Measurements from ENCODE around the gene F7. TPM values are rescaled to one million over a fixed set of nuclear protein-coding genes. Genes with fewer than 3 reads are reported as not detected.

Gene F7
- polyA plus RNA-seq, 12 donors = 0.94 to 3.5 (median 1.7) TPM; not detected in 2

DNA sequence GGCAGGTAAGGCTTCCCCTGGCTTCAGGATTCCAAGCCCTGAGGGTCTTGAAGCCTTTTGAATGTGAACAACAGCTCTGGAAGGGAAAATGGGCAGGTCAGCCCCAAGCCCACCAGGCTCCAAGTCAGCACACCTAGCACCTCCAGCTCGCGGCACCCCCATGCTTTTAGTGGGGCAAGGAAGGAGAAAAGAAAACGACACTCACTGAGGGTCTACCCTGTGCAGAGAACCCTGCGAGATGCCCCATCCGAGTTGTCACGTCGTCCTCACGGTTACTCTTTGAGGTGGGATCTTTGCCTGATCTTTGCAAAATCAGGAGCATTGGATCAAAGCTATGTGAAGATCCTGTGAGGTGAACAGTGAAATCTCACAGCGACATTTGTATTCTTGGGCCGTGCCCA lies 11.3 kb downstream of the F7 start:
- no peak for DNase-seq

DNA sequence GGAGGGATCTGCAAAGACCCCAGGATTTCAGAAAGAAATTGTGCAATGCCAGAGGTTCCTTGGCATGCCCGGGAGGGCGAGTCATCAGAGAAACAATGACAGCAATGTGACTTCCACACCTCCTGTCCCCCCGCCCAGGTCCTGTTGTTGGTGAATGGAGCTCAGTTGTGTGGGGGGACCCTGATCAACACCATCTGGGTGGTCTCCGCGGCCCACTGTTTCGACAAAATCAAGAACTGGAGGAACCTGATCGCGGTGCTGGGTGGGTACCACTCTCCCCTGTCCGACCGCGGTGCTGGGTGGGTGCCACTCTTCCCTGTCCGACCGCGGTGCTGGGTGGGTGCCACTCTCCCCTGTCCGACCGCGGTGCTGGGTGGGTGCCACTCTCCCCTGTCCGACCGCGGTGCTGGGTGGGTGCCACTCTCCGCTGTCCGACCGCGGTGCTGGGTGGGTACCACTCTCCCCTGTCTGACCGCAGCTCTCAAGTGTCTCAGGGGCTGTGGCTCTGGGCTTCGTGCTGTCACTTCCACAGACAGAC lies 11.8 kb downstream of the F7 start:
- no peak for DNase-seq

DNA sequence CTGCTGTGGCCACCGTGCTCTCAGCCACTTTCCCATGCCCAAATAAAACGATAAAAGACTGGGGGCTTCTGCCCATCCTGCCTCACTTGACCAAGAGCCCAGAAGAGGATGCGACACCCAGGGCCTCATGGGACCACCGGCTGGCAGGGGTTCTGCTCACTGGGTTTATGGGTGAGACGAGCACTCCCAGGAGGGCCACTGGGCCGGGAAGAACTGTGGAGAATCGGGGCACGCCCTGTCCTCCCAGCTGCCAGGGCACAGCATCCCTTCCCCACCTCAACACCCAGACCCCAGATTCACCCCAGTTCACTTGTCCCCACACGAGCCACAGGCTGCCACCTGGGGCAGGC lies 12.3 kb downstream of the F7 start:
- DNase-seq = no peak

DNA sequence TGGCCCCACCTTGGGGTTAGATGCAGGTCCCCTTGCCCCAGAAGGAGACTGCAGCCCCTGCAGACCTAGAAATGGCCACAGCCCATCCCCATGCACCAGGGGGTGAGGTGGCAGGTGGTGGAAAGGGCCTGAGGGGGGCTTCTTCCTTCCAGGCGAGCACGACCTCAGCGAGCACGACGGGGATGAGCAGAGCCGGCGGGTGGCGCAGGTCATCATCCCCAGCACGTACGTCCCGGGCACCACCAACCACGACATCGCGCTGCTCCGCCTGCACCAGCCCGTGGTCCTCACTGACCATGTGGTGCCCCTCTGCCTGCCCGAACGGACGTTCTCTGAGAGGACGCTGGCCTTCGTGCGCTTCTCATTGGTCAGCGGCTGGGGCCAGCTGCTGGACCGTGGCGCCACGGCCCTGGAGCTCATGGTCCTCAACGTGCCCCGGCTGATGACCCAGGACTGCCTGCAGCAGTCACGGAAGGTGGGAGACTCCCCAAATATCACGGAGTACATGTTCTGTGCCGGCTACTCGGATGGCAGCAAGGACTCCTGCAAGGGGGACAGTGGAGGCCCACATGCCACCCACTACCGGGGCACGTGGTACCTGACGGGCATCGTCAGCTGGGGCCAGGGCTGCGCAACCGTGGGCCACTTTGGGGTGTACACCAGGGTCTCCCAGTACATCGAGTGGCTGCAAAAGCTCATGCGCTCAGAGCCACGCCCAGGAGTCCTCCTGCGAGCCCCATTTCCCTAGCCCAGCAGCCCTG lies 12.8 kb downstream of the F7 start:
- DNase-seq = no peak

DNA sequence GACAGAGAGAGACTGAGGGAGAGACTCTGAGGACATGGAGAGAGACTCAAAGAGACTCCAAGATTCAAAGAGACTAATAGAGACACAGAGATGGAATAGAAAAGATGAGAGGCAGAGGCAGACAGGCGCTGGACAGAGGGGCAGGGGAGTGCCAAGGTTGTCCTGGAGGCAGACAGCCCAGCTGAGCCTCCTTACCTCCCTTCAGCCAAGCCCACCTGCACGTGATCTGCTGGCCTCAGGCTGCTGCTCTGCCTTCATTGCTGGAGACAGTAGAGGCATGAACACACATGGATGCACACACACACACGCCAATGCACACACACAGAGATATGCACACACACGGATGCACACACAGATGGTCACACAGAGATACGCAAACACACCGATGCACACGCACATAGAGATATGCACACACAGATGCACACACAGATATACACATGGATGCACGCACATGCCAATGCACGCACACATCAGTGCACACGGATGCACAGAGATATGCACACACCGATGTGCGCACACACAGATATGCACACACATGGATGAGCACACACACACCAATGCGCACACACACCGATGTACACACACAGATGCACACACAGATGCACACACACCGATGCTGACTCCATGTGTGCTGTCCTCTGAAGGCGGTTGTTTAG lies 13.7 kb downstream of the F7 start:
- no peak for DNase-seq

DNA sequence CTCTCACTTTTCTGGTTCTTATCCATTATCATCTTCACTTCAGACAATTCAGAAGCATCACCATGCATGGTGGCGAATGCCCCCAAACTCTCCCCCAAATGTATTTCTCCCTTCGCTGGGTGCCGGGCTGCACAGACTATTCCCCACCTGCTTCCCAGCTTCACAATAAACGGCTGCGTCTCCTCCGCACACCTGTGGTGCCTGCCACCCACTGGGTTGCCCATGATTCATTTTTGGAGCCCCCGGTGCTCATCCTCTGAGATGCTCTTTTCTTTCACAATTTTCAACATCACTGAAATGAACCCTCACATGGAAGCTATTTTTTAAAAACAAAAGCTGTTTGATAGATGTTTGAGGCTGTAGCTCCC lies 14.2 kb downstream of the F7 start:
- DNase-seq = no peak

DNA sequence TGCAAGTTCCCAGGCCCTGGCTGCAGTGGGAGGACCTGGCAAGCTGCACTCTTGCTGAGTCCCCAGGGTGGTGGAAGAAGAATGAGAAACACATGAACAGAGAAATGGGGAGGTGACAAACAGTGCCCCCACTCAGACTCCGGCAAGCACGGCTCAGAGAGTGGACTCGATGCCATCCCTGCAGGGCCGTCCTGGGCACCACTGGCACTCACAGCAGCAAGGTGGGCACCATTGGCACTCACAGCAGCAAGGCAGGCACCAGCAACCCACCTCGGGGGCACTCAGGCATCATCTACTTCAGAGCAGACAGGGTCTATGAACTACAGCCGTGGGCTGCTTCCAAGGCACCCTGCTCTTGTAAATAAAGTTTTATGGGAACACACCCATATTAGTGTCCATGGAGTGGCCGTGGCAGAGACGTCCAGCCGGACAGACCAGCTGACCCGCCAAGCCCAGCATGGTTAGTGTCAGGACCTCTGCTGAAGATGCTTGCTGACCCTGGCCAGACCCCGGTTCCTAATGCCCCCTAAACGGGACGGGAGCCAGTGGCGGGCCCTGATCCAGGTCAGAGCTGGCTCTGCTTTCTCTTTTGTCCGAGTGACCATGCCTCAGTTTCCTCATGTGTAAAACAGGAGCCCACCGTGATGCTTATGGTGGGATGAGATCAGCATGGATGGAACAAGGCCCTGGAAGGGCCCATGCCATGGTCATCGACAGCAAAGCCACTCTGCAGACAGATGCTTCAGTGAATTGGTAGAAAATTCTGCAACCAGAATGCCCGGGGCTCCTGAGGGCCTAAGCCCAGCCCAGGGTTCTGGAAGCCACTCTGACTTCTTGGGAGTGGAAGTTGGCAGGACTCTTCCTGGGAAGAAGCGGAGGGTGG lies 14.9 kb downstream of the F7 start:
- DNase-seq = no peak

DNA sequence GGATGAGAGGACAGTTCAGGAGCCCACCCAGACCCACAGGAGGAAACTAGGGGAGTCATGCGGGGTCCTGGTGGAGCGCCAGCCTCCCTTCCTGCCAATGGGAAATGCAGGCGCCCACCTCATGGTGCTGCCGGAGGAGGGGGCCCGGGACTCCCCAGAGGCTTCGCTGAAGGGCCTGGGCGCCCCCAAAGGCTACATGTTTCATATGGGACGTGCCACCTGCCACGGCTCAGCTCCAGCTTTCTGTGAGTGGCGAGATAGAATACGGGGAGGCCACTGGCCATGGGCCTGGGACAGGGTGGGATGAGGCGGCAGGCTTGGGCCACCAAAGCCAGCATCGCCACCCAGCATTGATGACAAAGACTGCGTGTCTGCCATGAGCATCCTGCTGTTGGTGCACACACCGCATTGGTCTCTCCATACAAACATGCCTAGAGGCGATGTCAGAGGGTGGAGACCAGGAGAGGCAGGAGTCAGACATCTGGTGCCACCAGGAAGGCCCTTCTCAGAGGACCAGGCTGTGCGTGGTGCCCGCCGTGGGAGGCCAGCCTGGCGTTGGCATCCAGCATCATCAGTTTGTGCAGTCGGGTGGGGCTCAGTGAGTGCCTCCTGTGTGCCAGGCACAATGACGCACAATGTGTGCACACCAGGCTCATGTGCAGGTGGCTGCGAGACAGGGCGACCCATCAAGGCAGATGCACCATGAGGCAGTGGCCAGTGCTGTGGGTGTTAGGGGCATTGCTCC lies 15.8 kb downstream of the F7 start:
- no peak for DNase-seq

DNA sequence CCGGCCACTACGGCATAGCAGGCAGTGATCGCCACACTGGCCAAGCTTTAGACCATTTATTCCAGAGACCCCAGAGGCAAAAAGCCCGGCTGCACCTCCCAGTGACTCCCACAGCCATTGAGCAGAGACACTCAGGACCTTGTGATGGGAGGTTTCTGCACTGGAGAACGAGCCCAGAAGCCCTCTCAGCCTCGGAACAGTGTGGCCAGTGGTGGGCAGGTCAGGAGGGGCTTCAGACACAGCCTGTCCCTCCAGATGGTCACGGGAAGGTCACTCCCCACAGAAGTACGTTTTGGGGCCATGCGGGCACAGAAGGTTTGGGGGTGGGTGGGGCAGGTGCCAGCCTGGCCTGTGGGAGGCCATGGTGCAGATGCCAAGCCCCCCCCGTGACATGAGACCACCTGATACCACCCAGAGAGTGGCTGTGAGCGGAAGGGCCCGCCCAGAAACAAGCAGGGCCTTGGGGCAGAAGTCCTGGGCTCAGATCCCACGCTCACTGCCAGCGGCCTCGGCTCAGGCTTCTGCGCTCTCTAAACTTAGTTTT lies 16.4 kb downstream of the F7 start:
- no peak for DNase-seq

DNA sequence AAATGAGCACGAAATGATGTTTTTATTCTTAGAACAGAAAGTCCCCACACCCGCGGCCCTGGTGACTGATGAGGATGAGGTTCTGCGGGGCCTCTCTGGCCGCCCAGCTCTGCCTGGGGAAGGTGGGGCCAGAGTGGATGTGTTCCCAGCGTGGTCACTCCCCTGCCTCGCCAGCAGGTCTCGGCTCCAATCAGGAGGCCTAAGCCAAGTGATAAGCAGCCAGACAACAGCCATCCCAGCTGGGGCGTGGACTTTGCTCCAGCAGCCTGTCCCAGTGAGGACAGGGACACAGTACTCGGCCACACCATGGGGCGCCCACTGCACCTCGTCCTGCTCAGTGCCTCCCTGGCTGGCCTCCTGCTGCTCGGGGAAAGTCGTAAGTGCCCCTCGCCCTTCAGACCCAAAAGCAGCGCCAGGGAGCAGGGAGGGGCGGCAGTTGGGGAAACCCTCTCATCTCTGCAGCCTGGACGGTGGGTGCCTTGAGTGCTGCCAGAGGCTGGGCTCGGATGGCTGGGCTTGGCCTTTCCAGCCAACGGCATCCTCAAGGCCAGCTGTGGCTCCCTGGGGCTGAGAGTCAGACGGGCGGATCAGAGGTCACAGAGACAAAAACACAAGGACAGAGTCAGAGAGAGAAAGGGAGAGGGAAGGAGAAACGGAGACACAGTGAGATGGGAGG lies 17.1 kb downstream of the F7 start, which contains the start of gene F10:
Gene F10 (plus strand): TSS at position 250 of the 676 bp plus-strand sequence. CDS start 57 bp downstream, at position 307.
- peak; percentile 74 for DNase-seq

DNA sequence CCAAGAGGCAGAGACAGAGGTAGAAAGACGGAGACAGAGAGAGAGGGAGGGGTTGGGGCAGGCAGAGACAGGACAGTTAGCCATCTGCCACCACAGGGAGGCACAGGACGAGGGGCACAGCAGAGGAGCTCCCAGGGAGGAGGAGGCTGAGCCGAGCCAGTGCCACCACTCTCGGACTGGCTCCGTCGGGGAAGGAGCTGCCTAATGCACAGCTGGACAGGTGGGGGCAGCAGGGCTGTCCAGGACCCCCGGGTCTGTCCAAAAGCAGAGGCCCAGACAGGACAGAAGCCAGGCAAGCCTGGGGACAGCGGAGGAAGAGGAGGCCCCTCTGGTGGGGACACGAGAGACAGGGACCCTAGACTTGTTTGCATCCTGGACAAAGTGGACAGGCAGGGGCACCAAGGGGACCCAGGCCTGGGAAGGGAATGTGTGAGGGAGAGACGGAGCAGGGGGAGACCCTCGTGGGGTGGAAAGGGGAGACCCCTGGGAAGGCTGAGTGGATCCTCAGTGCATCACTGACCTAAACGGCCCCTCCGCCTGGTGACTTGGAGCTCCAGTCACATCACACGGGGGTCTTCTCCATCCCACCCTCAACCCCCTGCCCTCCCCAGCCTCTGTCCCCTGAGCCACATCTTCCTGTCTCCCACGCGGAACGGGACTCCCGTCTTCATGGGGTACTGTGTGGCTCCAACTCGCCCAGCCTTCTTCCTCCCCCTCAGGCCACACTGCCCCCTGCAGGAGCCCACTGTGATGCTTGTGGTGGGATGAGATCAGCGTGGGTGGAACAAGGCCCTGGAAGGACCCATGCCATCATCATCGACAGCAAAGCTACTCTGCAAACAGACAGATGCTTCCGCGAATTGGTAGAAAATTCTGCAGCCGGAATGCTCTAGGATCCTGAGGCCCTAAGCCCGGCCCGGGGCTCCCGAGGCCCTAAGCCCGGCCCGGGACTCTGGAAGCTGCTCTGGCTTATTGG lies 17.9 kb downstream of the F7 start:
- no peak for DNase-seq

DNA sequence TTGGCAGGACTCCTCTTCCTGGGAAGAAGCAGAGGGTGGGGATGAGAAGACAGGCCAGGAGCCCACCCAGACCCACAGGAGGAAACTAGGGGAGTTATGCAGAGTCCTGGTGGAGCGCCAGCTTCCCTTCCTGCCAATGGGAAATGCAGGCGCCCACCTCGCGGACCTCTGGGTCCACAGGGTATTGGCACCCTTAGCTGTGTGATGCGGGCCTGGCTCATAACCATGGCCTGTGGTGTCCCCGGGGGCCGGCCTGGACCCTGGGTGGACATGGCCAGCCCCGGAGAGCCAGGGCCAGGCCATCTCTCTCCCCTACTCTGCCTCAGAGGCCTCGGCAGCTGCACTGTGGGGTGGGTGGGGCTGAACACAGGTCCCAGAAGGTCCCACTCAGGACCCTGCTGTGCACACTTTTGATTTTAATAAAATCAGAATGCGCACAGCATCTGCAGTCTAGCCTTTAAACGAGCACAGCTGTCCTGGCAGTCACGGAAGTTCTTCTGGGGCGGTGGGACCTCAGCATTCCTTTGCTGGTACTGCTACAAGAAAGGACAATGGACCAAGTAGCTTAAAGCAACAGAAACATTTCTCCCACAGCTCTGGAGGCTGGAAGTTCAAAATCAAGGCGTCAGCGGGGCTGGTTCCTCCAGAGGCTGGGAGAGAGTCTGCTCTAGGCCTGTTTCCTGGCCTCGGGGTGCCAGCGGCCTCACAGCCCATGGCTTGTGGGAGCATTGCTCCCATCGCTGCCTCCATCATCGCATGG lies 18.8 kb downstream of the F7 start:
- no peak for DNase-seq

DNA sequence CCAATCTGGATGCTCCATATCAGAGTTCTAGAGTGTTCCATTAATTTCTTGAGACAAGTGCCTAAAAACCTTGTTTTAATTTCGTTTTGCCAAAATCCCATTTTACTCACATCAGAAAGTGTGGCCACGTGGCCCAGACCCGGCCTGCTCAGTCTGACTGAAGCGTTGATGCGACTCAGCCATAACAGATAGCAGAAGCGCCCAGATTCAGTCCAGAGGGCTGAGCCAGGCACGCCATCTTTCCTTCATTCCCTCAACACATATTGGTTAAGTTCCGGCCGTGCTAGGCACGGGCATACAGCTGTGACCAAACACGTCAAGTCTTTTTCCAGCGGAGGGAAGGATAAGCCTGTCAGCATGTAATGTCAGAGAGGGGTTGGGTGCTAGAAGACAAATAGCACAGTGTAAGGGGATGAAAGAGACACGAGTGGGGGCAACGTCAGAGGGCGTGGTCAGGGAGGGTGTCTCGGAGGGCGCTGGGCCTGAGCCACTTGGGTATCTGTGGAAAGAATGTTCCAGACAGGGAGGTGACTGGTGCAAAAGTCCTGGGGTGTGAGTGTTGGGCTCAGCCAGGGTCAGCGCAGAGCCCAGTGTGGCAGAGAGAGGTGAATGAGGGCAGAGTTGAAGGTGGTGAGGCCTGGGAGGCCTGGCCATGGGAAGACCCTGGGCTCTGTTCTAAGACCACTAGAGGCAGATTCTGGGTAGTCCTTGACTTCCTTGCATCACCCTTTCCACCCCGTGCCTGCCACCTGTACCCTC lies 20.1 kb downstream of the F7 start:
- DNase-seq = no peak

DNA sequence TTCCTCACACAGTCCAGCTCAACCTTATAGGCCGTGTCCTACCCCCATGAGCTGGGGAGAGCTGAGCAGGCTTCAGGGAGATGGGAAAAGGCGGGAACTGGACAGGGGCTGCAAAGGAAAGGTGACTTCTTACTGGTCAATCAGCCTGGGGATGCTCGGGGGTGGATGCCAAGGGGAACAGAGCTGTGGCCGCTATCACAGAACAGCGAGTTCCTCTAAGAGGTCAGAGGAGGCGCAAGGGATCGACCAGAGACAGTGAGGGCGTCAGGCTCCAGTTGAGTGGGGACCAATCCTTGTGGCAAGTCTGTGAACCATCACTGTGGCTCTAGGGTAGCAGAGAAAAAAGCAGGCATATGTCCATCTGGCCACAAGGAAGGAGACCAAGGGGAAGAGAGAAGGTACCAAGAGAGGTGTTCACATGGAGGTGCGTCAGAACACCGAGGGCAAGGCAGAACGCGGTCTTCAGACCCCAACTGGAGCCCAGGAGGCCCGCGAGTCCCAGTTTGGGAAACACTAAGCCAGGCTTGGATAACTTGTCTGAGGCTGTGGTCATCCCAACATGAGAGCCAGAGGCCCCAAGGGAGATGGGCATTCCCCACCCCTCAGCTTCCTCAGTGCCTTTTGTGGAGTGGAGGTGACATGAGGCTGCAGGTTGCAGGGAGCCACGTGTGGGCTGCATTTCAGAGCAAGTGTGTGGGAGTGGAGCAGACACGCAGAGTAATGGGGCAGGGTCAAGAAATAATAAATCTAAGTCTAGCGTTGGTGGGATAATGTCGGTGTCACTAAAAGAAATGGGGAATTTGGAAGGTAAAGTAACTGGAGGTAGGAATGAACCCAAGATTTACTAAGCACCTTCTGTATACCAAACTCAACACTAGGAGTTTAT lies 20.9 kb downstream of the F7 start:
- DNase-seq = no peak

DNA sequence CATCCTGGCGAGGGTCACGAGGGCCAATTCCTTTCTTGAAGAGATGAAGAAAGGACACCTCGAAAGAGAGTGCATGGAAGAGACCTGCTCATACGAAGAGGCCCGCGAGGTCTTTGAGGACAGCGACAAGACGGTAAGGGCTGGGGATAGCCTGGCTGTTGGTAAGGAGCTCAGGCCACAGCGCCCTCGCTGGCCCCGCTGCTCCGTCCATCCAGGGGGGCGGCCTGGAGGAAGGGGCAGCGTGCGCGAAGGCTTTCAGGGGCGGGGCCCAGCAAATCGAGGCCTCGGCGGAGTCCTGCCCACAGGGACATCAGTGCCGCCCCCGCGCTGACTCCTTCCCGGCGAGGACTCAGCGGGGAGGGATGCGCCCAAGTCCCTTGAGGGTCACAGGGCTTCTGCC lies 23.9 kb downstream of the F7 start:
- DNase-seq = no peak

DNA sequence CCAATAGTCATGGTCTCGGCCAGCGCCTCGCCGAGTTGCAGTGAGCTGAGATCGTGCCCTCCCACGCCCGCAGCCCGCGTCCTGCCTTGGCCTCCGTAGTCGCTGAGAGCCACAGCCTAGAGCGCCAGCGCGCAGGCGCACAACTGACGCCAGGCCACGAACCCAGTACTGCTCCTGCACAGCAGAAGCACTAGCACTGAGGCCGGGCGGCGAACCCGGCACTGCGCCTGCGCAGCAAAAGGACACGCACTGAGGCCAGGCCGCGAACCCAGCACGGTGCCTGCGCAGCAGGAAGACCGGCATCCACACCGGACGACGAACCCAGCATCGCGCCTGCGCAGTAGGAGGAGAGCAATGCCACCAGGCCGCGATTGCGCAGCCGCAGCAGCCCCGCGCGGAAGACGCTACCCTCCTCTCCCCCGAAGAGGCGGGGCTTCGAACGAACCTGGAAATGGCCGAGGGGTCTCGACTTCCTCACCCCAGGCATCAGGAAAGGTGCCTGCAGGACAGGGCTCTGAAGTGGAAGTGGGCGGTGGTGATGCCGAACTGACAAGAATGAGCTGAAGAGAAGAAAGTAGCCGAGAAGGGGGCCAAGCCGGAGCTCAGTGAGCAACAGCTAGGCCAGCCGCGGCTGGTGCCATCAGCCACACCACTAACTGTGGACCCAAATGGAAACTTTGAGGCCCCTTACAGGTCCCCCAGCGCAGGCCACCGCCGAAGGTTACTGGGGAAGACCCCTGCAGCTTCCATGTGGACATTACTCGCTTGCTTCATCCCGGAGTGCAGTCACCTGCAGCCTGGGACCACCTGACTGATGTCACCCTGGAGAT lies 24.5 kb downstream of the F7 start:
- DNase-seq = no peak
